ENCODE results near the gene PLAC1.

The PLAC1 gene

DNA sequence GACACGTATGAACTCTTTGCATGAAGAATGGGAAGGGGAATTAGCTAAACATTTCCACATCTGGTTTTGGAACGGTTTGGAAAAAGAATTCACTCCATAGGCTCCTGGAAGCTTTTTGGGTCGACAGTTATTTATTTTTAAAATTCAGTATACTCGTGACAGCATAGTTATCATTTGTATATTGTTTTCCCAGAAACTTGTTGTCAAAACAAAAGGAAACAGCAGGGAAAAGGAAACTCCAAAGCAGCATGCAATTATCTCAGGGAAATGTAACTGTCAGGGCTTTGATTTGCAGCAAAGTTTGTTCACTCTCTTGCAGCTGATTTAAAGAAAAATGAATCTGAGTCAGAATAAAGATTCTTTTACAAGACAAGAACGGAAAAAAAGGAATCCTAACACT lies 86.5 kb downstream of the PLAC1 start:
- DNase-seq = no peak

DNA sequence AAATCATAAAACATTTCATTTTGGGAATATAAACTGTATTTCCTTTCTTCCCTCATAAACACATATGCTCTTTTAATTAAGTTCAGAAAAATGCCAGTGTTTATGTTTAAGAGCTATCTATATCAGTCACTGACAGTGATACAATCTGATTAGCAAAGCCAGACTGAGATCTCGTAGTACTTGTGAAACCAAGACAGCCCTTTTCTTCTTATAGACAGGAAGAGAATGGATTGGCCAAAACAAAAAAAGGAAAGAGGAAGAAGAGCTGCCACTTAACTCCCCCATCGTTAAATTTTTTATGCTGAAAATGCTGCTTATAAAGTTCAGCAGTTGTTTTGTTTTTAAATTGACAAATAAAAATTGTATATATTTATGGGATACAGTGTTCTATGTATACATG lies 87.4 kb downstream of the PLAC1 start:
- DNase-seq = no peak

GRCh38 chrX:134570509-134570846 lies 87.8 kb downstream of the PLAC1 start:
- DNase-seq = no peak

DNA sequence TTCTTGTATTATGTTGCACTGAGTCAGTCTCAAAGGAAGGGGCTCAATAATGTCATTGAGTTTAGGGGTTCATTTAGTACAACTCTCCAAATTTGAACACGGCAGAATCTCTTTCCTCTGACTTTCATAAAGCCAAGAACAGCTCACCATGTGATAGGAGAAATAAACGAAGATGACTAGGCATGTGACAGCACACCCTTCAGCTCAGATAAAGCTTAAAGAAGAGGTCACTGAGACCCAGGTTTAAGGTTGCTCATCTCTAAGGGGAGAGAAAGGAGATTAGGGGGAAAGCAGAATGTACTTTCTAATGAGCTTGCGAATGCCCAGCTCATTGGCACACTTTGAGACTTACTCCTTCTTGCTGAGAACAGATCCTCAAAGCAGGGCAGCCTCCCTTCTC lies 89.0 kb downstream of the PLAC1 start:
- no peak for DNase-seq

DNA sequence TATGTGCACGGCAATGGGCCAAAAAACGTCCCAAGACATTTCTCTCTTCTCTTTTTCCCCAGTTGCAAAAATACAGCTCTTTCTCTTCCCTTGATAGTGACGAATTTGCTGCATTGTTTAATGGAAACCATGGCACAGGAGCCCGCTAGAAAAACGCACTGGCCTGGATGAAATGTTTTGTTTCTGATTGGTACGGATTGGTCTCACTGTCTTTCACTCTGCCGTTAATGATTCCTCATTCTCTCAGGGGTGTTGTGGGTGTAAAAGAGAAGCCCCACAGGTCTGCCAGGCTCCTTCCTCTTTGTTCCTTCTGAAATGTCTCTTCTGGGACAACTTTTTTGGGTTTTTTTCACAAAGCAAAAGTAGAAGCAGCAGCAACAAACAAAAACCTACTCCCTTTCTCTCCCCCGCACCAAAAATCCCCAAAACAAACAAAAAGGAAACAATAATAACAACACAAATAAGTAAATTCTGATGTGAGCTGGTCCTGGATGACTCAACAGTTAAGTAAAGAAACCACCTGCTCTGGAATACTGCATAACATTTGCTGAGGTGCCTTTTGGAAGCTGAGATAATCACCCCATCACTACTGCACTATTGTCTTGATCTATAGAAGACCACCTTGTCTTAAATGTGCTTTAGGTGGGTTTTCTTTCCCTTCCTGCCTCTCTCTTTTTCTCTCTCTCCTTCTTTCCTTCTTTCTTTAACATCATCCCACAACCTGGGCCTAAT lies 89.8 kb downstream of the PLAC1 start:
- no peak for DNase-seq

- DNase-seq = no peak
Measured at GRCh38 chrX:134566506-134566905, 91.8 kb downstream of the PLAC1 start.

DNA sequence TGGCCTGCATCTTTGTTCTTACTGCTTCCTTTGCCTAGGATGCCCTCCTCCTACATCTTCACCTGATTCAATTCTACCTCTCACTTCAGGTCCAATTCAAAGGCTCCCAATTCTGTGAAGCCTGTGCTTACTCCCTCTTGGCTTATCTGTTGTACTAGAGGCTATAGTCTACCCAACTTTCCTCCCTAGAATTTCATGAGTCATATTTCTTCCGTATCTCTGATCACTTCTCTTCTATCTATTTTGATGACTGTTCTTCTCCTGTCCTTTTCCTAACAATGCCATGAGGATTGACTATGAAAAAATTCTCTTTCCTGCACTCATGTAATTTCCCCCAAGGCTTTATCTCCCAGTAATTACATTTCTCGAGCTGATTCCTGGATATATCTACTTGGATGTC lies 96.3 kb downstream of the PLAC1 start:
- no peak for DNase-seq

DNA sequence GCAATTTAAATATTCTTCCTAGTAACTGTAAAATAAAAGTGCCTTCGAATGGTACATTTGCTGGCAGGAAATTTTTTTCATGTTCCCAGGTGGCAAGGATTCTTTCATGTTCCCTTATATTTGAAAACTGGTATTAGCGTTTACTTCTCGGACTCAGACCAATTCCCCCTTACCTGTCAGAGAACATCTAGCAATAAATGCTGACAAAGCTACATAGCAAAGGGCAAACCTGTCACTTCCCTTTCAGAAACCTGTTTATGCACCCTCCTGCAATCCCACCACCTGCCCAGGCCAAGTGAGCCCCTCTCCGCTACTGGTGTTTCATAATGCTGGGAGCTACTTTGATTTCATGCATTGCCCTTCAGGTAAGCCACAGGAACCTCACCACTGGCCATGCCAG lies 100.1 kb downstream of the PLAC1 start:
- DNase-seq = no peak

DNA sequence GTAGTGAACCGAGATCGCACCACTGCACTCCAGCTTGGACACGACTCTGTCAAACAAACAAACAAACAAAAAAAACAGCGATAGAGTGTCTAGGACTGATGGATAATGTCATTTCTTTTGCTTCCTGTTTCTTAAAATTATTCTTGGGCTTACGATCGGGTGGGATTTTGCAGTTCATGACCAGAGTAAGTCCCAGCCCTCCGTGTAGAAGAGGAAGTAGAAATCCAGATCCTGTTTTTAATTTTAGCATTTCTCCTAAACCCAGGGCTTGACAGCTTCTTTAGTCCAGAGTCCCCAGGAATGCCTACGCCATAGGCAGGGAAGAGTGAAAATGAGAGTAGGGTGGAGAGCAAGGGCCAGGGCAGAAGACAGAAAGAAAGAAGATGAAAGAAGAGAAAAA lies 104.0 kb downstream of the PLAC1 start:
- DNase-seq = no peak

DNA sequence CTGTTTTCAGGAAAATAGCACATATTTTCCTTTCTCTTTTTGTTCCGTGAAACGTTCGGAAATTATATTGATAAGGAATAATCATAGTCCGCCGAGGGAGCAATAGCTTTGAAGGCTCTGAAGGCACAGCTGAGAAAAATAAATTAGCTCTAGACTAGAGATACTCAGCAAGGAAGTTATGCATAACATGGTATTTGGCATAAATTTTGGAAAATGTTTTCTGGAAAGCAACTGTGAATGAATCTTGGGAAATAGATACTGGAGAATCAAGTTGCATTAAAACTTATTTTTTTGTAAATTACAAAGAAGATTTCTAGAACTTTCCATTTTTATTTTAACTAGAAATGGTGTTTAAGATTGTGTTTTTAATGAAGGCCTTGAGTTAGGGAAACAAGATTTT lies 105.9 kb downstream of the PLAC1 start:
- no peak for DNase-seq

DNA sequence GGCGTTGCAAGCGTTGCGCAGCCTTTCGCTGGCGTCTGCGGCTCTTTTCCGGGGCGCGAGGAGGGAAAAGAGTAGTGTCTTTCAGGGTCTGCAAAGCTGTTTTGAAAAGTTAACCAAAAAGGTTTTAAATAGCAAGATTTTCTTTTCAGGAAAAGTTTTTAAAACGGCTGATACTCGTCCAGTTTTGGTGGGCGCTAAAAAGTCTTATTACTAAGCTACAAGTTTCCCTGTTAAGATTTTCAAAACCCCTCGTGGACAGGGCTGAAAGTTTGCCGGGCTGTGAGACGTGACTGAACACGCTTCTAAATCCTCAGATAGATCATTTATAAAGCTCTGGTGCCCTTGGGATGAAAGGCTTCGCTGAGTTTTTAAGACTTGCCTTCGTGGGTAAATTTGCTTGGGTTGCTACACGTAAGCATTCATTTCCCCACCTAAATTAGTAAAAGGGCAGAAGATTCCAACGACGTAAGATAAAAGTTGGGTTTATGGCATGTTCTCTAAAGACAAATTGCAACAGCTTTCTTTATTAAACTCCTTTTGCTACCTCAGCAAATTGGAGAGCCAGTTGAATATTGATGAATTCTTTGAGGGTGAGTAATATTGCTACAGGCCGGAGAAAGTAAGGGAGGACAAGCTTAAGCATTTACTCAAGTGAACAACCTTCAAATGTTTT lies 106.8 kb downstream of the PLAC1 start:
- DNase-seq = no peak

GRCh38 chrX:134548257-134549201 lies 109.7 kb downstream of the PLAC1 start:
- peak in 1 of 2 donors; percentile 7 for DNase-seq

GRCh38 chrX:134547047-134547679 lies 111.1 kb downstream of the PLAC1 start:
- DNase-seq = no peak

DNA sequence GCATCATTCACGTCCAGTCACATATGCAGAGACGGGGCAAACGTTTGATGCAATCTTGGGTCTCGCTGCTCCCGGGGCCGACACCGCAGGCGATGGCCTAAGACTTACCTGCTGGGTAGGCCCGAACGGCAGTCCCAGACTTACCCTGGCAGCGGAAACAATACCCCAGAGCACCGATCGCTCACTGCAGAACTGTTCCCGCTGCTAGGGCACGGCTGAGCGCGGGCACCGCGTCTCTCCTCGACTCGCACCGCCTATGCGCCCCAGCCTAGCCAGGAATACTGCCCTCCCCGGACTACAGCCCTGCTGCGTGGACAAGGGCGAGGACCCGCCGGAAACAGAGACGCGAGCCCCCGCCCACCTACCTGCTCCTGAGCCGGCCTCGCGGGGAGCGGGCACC lies 112.1 kb downstream of the PLAC1 start:
- no peak for DNase-seq

DNA sequence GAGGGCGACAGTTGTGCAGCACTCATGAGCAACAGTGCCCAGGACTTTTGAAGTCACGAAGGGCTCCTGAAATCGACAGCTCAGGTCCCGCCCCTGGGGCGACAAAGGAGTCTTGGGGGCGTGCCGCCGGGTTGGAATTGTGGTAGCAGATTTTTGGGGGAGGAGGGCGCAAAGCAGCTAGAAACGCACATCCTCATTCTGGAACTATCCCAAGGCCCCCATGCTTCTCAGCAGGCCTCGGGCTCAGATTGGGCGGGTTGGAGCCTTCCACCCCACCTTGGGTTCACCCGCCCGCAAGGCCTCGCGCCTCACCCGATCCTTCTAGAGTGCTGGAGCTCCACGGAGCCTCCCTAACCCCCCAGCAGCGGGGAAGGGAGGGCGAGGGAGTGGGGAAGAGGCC lies 112.8 kb downstream of the PLAC1 start:
- DNase-seq = no peak

DNA sequence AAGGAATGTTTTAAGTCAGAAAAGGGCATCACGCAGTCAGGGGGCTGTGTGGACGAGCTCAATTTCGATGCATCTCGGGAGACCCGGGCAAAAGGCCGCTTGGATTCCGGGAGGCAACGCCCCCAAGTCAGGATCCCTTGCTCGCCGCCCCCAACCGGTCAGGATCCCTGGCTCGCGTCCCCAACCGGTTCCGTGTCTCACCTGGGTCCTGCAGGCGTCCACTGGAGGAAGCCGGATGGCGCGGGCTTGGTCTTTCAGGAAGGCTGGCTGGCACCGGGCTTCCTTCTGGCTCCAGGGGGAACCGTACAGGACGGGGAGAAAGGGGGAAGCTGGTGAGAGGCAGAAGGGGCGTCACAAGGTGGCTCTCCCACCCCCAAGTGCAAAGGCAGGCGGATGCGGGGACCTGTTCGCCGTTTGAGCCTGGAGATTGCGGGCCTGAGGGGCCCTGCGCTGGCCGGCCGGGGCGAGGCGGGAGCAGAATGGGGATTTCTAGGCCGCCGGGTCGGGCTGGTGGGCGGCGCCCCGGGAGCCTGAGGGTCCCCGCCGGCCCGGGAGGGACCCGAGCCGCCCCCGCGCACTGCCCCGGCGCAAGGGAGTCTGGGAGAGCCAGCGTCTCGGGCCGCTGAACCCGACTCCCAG lies 113.6 kb downstream of the PLAC1 start:
- DNase-seq = no peak

GRCh38 chrX:134544135-134544512 lies 114.1 kb downstream of the PLAC1 start:
- DNase-seq = no peak

GRCh38 chrX:134543288-134543687 lies 115.0 kb downstream of the PLAC1 start:
- DNase-seq = no peak

- DNase-seq = no peak
Measured at GRCh38 chrX:134542485-134542884, 115.8 kb downstream of the PLAC1 start.

DNA sequence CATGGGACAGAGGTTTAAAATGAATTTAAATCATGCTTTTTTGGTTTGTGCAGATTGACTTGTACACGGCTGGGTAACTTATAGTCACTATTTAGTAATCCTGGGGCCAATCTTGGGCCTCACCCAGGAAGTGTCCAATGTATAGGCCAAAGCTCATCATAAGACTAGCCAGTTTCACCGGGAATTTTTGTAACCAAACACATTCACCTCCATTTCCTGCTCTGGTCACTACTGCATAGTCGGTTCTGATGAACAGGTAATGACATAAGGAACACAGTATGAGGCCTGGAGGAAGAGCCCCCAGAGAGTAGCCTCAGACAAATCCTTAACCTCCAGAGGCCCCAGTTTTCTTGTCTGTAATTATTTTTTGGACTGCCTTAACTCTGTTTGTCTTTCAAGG lies 116.4 kb downstream of the PLAC1 start:
- DNase-seq = no peak

GRCh38 chrX:134538316-134538715 lies 120.0 kb downstream of the PLAC1 start:
- no peak for DNase-seq

DNA sequence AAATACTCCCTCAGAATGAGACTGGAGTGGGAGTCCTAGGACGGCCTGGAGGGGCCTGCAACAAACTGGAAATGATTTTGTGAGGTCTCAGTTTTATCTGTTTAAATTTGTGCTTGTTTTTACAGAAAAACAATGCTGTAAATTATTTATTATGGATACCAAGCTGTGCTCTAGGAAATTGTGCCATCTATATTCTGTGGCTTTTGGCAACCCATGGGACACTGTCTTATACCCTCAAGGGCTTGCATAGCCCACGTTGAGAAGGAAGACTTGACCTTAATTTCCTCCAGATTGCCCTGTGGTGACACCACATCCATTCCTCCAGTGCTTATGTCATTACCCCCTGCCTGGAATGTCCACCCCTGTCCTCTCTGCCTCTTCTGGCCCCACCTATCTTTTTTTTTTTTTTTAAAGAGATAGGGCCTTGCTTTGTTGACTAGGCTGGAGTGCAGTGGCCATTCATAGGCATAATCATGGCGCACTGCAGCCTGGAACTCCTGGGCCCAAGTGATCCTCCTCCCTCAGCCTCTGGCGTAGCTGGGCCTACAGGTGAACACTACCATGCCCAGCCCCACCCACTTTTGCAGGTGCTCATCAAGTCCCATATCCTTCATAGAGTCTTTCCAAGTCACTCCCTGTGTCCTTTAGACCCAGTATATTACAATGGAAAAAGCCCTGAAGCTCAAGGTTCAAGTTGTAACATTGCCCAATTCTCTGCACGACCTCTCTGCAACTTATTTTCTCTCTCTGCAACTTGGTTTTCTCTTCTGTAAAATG lies 120.9 kb downstream of the PLAC1 start:
- no peak for DNase-seq
